DMS53 treated with DMSO at 0.1 percent for 48 hours (cell line): Measurements from ENCODE around the gene GMPPA.
A peak's percentile ranks its signal among the peaks of the same experiment; 100 is the strongest.

ENCODE experiments used
- DNase-seq: peaks from one replicate; lab custom pipeline; 2025; ENCODE audit not compliant: unreplicated experiment; lab: John Stamatoyannopoulos, UW

The GMPPA gene

DNA sequence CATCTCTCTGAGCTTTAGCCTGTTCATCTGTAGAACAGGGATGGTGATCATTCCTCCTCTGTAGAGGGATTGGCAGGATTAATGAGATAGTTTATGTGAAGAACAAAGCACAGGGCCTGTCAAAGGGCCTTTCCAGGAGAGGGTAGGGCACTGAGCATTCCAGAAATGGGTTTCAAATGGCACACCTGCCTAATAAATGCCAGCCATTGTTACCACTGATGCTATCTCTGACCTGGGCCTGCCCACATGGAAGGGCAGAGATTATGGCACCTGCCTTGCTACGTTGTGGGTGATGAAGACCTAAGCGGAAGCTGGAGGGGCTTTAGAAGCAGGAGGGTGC is 31.0 kb upstream of the GMPPA start:
- DNase-seq = no peak

- no peak for DNase-seq
These were observed 30.1 kb upstream of the GMPPA start for GRCh38 chr2:219468410-219469185.

DNA sequence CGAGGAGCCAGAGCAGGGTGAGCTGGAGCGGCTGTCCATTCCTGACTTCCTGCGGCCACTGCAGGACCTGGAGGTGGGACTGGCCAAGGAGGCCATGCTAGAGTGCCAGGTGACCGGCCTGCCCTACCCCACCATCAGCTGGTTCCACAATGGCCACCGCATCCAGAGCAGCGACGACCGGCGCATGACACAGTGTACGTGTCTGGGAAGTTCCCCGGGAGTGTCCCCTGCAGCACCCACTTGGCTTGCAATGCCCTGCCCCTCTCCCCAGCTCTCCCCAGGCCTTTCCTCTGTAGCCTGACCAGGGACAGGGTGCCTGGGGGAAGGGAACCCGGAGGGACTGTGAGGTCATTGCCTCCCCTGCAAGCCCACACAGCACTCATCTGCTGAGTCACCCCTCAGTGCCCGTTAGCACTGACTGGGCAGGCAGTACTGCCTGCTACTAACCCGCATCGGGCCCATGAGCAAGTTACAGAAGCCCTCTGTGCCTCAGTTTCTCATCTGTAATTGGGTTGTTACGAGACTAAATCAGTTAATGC is 29.4 kb upstream of the GMPPA start:
- DNase-seq = no peak

- DNase-seq = no peak
These were observed 28.3 kb upstream of the GMPPA start for GRCh38 chr2:219470429-219470828.

DNA sequence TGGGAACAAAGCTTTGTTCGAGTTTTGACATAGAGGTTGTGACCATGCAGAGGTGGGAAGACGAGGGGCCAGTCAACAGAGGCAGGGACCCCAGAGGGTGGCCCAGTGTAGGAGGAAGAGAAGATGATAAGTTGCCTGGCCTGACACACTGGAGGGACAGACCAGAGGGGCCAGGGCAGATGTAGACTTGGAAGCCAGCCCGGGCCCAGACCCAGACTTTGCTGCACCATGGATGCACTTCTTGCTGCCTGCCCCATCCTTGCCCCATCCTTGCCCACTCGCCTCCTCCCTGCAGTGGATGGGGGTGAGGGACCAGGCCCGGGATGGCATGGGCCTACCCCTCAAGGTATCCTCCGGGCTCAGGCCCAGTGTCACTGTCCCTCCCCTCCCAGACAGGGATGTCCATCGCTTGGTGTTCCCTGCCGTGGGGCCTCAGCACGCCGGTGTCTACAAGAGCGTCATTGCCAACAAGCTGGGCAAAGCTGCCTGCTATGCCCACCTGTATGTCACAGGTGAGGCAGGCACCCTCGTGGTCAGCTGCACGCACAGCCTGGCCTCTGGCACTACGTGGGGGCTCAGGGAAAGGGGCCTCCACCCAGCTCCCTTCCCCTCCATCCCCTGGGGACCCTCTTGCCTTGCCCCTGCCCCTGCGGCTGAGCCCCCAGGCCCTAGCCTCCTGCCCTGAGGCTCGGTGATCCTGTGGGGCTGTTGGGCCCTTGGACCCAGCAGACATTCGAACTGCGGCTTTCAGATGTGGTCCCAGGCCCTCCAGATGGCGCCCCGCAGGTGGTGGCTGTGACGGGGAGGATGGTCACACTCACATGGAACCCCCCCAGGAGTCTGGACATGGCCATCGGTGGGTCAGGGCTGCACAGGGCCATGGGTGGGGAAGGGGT is 27.0 kb upstream of the GMPPA start:
- DNase-seq = no peak

- DNase-seq = no peak
These were observed 26.0 kb upstream of the GMPPA start for GRCh38 chr2:219472629-219473187.

DNA sequence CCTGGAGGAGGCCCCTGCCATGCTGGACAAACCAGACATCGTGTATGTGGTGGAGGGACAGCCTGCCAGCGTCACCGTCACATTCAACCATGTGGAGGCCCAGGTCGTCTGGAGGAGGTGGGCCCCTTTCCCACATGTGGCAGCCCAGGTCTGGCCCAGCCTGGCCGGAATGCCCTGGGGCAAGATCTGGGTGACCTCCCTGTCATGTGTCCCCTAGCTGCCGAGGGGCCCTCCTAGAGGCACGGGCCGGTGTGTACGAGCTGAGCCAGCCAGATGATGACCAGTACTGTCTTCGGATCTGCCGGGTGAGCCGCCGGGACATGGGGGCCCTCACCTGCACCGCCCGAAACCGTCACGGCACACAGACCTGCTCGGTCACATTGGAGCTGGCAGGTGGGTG is 25.2 kb upstream of the GMPPA start:
- DNase-seq = no peak

GRCh38 chr2:219474285-219475060 is 24.2 kb upstream of the GMPPA start:
- no peak for DNase-seq

DNA sequence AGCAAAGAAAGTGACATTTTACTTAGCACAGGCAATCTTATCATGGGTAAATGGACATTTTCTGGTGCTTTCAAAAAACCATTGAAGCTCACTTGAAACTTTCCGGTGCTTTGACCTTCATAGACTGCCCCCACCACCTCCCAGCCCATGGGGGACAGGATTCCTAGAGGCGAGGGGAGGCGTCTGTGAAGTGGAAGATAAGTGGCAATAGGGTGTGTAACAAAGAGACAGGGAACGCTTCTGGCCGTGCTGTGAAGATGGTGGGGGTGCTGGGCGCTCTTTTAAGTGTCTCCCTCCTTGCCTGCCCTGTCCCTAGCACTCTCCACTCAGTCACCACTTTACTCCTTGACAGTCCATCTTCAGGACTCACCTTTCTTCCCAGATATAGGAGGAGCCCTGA is 23.4 kb upstream of the GMPPA start:
- DNase-seq = no peak

DNA sequence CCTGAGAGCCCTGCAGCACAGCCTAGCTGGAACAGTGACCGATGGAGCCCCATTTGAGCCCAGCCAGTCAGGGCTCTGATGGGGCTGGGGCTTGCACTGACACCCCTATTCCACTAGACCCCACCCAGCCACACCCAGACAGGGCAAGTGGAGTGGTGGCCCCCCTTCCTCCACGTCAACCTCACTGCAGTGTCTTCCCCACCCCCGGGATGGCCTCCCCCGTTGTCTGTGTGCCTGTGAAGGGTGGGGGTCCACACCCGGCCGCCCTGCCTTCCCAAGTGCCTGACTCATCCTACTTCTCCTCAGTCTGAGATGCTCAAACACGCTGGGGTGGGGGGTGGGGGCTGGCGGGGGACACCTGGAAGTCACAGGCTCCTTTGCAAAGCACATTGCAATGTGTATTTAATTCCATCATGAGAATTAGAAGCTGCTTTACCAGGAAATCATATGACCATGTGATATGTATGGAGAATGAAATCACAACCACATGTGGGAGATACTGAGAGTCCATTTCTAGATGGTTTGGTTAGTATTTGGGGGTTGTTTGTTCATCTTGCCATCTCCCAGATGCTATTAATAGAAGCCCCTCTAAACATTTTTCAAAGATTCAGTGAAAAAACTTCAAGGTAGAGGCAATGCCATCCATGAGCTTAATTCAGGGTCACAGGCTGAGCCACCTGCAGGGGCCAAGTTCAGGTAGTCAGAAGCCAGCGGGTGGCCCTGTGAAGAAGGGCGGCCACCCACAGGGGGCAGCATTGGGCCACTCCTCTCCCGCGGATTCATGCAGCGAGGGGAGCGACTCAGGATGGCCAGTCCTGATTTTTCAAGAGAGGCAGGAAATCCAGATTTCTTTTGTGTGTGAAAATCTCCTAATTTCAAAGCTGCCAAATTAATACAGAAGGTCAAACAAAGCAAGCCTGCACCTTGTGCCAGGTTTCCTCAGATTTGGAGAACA is 22.7 kb upstream of the GMPPA start:
- peak; percentile 58 for DNase-seq

DNA sequence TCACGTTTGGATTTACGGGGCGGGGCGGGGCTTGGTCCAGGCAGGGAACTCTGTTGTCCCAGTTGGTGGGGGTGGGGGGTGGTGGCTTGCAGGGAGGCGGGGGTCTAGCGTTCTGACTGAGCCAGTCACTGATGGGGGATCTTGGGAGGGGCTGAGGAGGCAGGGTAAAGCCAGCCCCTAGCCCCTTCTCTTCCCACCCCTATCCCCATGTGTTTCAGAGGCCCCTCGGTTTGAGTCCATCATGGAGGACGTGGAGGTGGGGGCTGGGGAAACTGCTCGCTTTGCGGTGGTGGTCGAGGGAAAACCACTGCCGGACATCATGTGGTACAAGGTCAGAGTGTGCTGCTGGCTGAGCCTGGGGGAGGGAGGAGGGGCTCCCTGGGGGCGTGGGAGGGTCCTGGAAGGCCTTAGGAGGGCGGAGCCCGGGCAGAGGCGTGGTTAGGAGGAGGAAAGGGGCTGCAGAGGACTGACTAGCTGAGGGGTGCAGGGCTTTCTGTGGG is 22.0 kb upstream of the GMPPA start:
- no peak for DNase-seq

GRCh38 chr2:219477179-219477578 is 21.5 kb upstream of the GMPPA start:
- DNase-seq = no peak

DNA sequence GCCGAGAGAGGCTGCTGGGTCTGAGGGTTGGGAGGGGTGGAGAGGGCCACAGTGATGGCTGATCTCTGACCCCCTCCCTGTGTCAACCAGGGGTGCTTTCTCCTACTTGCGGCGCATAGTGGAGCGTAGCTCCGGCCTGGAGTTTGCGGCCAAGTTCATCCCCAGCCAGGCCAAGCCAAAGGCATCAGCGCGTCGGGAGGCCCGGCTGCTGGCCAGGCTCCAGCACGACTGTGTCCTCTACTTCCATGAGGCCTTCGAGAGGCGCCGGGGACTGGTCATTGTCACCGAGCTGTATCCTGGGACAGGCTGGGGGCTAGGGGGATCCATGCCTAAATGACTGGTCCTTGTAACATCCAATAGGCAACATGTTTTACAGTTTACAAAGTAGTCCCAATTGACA is 20.9 kb upstream of the GMPPA start:
- DNase-seq = no peak

- DNase-seq = no peak
These were observed 19.8 kb upstream of the GMPPA start for GRCh38 chr2:219478916-219479315.

- no peak for DNase-seq
These were observed 18.7 kb upstream of the GMPPA start for GRCh38 chr2:219480004-219480403.

DNA sequence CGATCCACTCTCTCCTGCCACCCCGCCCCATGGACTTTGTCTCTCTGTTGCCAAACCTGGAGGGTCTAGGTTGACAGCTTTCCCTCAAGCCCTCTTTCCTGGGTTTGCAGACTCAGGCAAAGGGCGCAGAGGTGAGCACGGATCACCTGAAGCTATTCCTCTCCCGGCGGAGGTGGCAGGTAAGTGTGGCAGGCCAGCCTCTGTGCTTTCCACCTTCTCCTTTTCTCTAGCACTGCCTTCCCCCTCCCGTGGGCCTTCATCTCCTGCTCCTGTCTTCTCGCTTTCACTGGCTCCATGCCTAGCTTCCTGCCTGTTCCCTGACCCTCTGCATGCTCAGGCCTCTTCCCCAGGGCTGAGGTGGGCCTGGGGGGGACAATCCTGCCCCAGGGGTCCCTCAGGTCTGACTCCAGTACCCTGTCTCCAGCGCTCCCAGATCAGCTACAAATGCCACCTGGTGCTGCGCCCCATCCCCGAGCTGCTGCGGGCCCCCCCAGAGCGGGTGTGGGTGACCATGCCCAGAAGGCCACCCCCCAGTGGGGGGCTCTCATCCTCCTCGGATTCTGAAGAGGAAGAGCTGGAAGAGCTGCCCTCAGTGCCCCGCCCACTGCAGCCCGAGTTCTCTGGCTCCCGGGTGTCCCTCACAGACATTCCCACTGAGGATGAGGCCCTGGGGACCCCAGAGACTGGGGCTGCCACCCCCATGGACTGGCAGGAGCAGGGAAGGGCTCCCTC is 15.9 kb upstream of the GMPPA start:
- no peak for DNase-seq

GRCh38 chr2:219483451-219484342 is 15.0 kb upstream of the GMPPA start:
- DNase-seq = no peak
